Fibroblast of lung (primary cell): ENCODE data around the gene HSP90AB1. TPM values are rescaled to one million over a fixed set of nuclear protein-coding genes. Genes with fewer than 3 reads are reported as not detected.

ENCODE experiments used
- DNase-seq, 2 donors: peaks; one replicate each; pipeline versions ENCODE4 v3.0.0 to v3.0.0-alpha.2; 2010; ENCODE audit warnings: low read depth in 2 of 2
- H2AFZ ChIP-seq: 2 replicates; pipeline ENCODE4 v1.5.1; 2012; ENCODE audit warnings: low read length, control low read depth, inconsistent platforms
- H3K27ac ChIP-seq: 2 replicates; pipeline ENCODE4 v1.5.1; 2011; ENCODE audit warnings: low read length, control low read depth; ENCODE audit not compliant: insufficient read depth
- H3K27me3 ChIP-seq: 2 replicates; pipeline ENCODE4 v1.5.1; 2011; ENCODE audit warnings: mild to moderate bottlenecking, low read length; ENCODE audit not compliant: control insufficient read depth, insufficient read depth
- H3K36me3 ChIP-seq: 2 replicates; pipeline ENCODE4 v1.5.1; 2011; ENCODE audit warnings: low read length; ENCODE audit not compliant: control insufficient read depth, insufficient read depth
- H3K4me1 ChIP-seq: 2 replicates; pipeline ENCODE4 v1.5.1; 2011; ENCODE audit warnings: low read length; ENCODE audit not compliant: control insufficient read depth, insufficient read depth; ENCODE audit errors: extremely low read depth
- H3K4me2 ChIP-seq: 2 replicates; pipeline ENCODE4 v1.5.1; 2011; ENCODE audit warnings: low read length, control low read depth; ENCODE audit not compliant: insufficient read depth; ENCODE audit errors: extremely low read depth
- H3K4me3 ChIP-seq, 4 experiments: fragments of 200-600 bp in 1 of 4; sonication (generic) in 1 of 4; replicated peaks in 1 of 4; 2 replicates each; pipeline ENCODE4 v1.5.1; 2011 to 2016; ENCODE audit warnings: low read length in 4 of 4, low read depth in 3 of 4, mild to moderate bottlenecking in 3 of 4, control low read depth in 2 of 4, inconsistent platforms in 1 of 4, mixed read lengths in 1 of 4; ENCODE audit not compliant: insufficient read depth in 1 of 4; ENCODE audit errors: control extremely low read depth in 1 of 4
- H3K79me2 ChIP-seq: 2 replicates; pipeline ENCODE4 v1.5.1; 2012; ENCODE audit warnings: mild to moderate bottlenecking, low read length, inconsistent platforms; ENCODE audit not compliant: control insufficient read depth, insufficient read depth
- H3K9ac ChIP-seq: 2 replicates; pipeline ENCODE4 v1.5.1; 2011; ENCODE audit warnings: mild to moderate bottlenecking, low read length, control low read depth; ENCODE audit not compliant: insufficient read depth
- H3K9me3 ChIP-seq: 2 replicates; pipeline ENCODE4 v1.5.1; 2012; ENCODE audit warnings: low read depth, low read length; ENCODE audit not compliant: control insufficient read depth, insufficient read depth
- H4K20me1 ChIP-seq: 2 replicates; pipeline ENCODE4 v1.5.1; 2011; ENCODE audit warnings: low read length; ENCODE audit not compliant: control insufficient read depth, insufficient read depth; ENCODE audit errors: extremely low read depth
- EZH2 ChIP-seq: IDR thresholded peaks from 2 replicates; pipeline ENCODE4 v1.5.1; 2012; ENCODE audit warnings: low read length, control low read depth, mild to moderate bottlenecking; ENCODE audit errors: missing control alignments
- polyA plus RNA-seq, 2 donors: library from polyadenylated mRNA; depleted of rRNA in 1 of 2; stranded (reverse) in 1 of 2; unstranded in 1 of 2; fragments of >200 nt; gene quantifications; 2 replicates each; pipeline ENCODE4 v1.2.1, GENCODE V29; 2011 to 2012; ENCODE audit warnings: missing spikeins in 1 of 2
- total RNA-seq: library from RNA; depleted of rRNA; stranded (reverse); fragments of >200 nt; gene quantifications from 2 replicates; pipeline ENCODE4 v1.2.1, GENCODE V29; 2014
- TF ChIP-seq, protein P1 (sequence below), 2 donors: IDR thresholded peaks in 1 of 2; conservative IDR thresholded peaks in 1 of 2; 1 replicate in 1 of 2; 2 replicates in 1 of 2; pipeline ENCODE4 v1.5.1; 2011 to 2012; ENCODE audit warnings: low read length in 2 of 2, control low read depth in 1 of 2, inconsistent platforms in 1 of 2, low read depth in 1 of 2, mild to moderate bottlenecking in 1 of 2

HSP90AB1 gene
- total and polyA plus RNA-seq, 2 donors (not counting 1 experiment from before 2014, with no cell fraction given) = 452 to 775 TPM

DNA sequence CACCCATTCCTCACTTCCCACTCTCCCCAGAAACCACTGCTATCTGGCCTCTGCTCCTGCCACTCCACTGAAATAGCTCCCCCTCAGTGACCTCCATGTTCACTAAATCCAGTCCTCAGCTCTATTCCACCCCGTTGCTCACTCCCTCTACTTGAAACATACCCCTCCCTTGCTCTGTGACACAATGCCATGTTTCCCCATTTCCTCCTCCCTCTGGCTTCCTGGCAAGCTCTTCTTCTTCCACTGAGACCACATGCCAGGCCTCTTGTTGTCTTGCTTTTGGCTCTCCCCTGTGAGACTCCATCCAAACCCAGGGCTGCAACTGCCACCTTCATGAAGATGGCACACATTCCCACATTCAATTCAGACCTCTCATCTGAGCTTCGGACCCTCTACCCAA lies 37.2 kb downstream of the HSP90AB1 start:
- H3K4me3 ChIP-seq = no peak overlapping the region
- no peak overlapping the region for H3K27ac ChIP-seq
- no peaks in the 10 kb centered on the region for H3K79me2 ChIP-seq
- H3K4me2 ChIP-seq = no peak overlapping the region
- no peaks in the 10 kb centered on the region for H3K4me1 ChIP-seq
- no peak overlapping the region for H3K9ac ChIP-seq
- no peak overlapping the region for H2AFZ ChIP-seq
- no peak for DNase-seq
- TF ChIP-seq, protein P1, sequence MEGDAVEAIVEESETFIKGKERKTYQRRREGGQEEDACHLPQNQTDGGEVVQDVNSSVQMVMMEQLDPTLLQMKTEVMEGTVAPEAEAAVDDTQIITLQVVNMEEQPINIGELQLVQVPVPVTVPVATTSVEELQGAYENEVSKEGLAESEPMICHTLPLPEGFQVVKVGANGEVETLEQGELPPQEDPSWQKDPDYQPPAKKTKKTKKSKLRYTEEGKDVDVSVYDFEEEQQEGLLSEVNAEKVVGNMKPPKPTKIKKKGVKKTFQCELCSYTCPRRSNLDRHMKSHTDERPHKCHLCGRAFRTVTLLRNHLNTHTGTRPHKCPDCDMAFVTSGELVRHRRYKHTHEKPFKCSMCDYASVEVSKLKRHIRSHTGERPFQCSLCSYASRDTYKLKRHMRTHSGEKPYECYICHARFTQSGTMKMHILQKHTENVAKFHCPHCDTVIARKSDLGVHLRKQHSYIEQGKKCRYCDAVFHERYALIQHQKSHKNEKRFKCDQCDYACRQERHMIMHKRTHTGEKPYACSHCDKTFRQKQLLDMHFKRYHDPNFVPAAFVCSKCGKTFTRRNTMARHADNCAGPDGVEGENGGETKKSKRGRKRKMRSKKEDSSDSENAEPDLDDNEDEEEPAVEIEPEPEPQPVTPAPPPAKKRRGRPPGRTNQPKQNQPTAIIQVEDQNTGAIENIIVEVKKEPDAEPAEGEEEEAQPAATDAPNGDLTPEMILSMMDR (conservative IDR thresholded peaks at IDR 0.05 in 1 of 2, IDR thresholded peaks at IDR 0.05 in 1 of 2; ENCODE audit: low read depth in 1 of 2, low read length in 2 of 2) = no peak
- TF ChIP-seq EZH2 = no peak
- no peaks in the 10 kb centered on the region for H3K9me3 ChIP-seq
- peaks cover 19% of the 10 kb centered on the region for H3K27me3 ChIP-seq
- no peaks in the 10 kb centered on the region for H3K36me3 ChIP-seq
- H4K20me1 ChIP-seq = no peaks in the 10 kb centered on the region

DNA sequence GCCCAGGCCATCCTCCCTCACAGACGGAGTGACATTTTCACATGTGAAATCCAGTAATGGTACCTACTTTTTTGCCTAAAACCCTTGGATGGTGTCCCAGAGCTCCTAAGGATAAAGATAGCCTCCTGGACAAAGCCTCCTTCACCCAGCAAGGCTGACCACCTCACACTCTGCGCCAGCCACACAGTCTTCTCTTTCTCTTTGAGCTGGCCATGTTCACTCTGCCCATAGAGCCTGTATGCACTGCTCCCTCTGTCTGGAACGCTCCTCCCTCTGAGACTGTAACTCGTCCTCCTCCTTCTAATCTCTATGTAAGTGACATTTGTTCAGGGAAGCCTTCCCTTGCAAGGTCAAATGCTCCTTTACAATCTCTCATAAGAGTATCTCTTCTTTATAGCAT lies 38.0 kb downstream of the HSP90AB1 start:
- H3K36me3 ChIP-seq = no peaks in the 10 kb centered on the region
- no peaks in the 10 kb centered on the region for H3K4me1 ChIP-seq
- no peak overlapping the region for H3K9ac ChIP-seq
- DNase-seq = no peak
- no peak overlapping the region for H2AFZ ChIP-seq
- H4K20me1 ChIP-seq = no peaks in the 10 kb centered on the region
- no peak overlapping the region for H3K4me2 ChIP-seq
- no peak overlapping the region for H3K27ac ChIP-seq
- H3K27me3 ChIP-seq = peaks cover 25% of the 10 kb centered on the region
- TF ChIP-seq, protein P1 (conservative IDR thresholded peaks at IDR 0.05 in 1 of 2, IDR thresholded peaks at IDR 0.05 in 1 of 2; ENCODE audit: low read depth in 1 of 2, low read length in 2 of 2) = no peak
- TF ChIP-seq EZH2 = no peak
- no peak overlapping the region for H3K4me3 ChIP-seq
- no peaks in the 10 kb centered on the region for H3K79me2 ChIP-seq
- no peaks in the 10 kb centered on the region for H3K9me3 ChIP-seq

DNA sequence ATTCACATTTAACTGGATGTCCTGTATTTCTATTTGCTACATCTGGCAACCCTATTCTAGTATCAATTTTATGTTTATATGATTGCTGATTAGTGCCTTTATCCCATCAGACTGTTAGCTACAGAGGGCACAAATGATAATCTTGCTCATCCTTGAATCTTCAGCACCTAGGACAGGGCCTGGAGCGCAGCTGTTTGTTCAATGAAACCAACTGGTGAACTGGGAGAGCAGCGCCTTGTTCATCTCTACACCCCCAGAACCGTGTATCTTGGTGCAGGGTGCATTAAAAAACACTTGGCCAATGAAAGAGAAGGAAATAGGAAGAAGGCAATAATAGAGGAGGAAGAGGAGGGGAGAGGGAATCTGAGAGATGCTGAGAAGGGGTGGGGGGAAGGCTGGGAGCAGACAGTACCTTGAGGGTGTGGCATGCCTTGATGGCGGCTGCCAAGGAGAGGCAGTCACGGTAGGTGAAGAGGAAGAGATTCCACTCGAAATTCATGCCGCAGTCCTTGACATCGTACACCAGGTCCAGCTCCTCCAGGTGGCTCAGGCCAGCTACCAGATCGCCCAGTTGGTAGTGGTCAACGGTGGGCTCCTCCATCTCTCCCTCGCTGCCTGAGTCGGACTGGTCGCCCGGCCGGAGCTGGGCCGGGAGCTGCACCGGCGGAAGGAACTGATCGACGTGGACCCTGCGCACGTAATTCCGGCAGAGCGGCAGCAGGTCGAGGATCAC lies 38.8 kb downstream of the HSP90AB1 start:
- Histone ChIP-seq H3K4me3 (no peak overlapping the region), H3K36me3 (no peaks in the 10 kb centered on the region), H3K4me1 (no peaks in the 10 kb centered on the region), H3K4me2 (no peak overlapping the region), H3K9ac (no peak overlapping the region), H3K27ac (no peak overlapping the region), H2AFZ (no peak overlapping the region), H4K20me1 (no peaks in the 10 kb centered on the region), H3K9me3 (no peaks in the 10 kb centered on the region), H3K79me2 (no peaks in the 10 kb centered on the region), H3K27me3 (peaks cover 33% of the 10 kb centered on the region)
- DNase-seq = peak in 1 of 2 donors; percentile 8
- TF ChIP-seq, protein P1 (conservative IDR thresholded peaks at IDR 0.05 in 1 of 2, IDR thresholded peaks at IDR 0.05 in 1 of 2; ENCODE audit: low read depth in 1 of 2, low read length in 2 of 2) = no peak
- TF ChIP-seq EZH2 = no peak
